Right atrium auricular region (tissue), 2 donors: Measurements from ENCODE around the gene SRP72. TPM values are rescaled to one million over a fixed set of nuclear protein-coding genes. Genes with fewer than 3 reads are reported as not detected.

ENCODE experiments used
- DNase-seq: peaks from one replicate; pipeline ENCODE4 v3.0.0-alpha.2; 2019; ENCODE audit warnings: low spot score
- H3K27ac ChIP-seq, 2 donors: fragments of 200-600 bp; sonication (generic); 1 replicate in 1 of 2; 2 replicates in 1 of 2; pipeline ENCODE4 v1.5.1; 2016 to 2019
- H3K27me3 ChIP-seq, 2 donors: fragments of 200-600 bp; sonication (generic); one replicate each; pipeline versions ENCODE4 v1.5.1 to v1.6.0; 2017 to 2019
- H3K36me3 ChIP-seq: fragments of 200-600 bp; sonication (generic); one replicate; pipeline ENCODE4 v1.5.1; 2016
- H3K4me1 ChIP-seq, 2 donors: fragments of 200-600 bp; sonication (generic); one replicate each; pipeline versions ENCODE4 v1.5.1 to v1.6.0; 2017 to 2019
- H3K4me3 ChIP-seq, 2 donors: fragments of 200-600 bp; sonication (generic); 1 replicate in 1 of 2; 2 replicates in 1 of 2; pipeline ENCODE4 v1.5.1; 2017 to 2019; ENCODE audit warnings: mild to moderate bottlenecking in 1 of 2, moderate library complexity in 1 of 2
- H3K9me3 ChIP-seq, 2 donors: fragments of 200-600 bp; sonication (generic); one replicate each; pipeline ENCODE4 v1.5.1; 2019
- CTCF ChIP-seq, 2 donors: fragments of 200-600 bp; sonication (generic); IDR thresholded peaks; one replicate each; pipeline ENCODE4 v1.5.1; 2019; ENCODE audit warnings: antibody characterized with exemption in 2 of 2
- total RNA-seq, 2 donors: library from RNA; depleted of rRNA; stranded (reverse); fragments of >200 nt; gene quantifications; one replicate each; pipeline ENCODE4 v1.1.0, GENCODE V29; 2016

SRP72 gene
- total RNA-seq, 2 donors from 2014 or later, result 22.1 to 46.3 TPM

- H3K9me3 ChIP-seq, result no peaks in the 10 kb centered on the region
- no peaks in the 10 kb centered on the region for H3K27me3 ChIP-seq
- TF ChIP-seq CTCF (IDR thresholded peaks at IDR 0.05), result no peak
- peak overlapping the region; percentile 48 to 61 for H3K4me3 ChIP-seq
- peaks cover 0 to 12% of the 10 kb centered on the region in 2 donors for H3K4me1 ChIP-seq
- no peaks in the 10 kb centered on the region for H3K36me3 ChIP-seq
- no peak overlapping the region for H3K27ac ChIP-seq
- peak; percentile 82 for DNase-seq
Measured at GRCh38 chr4:56530269-56531148, 63.1 kb downstream of the SRP72 start.

GRCh38 chr4:56531149-56531770 lies 63.8 kb downstream of the SRP72 start:
- Histone ChIP-seq H3K4me3 (peak overlapping the region; percentile 48 to 61), H3K27ac (no peak overlapping the region)
- no peak for TF ChIP-seq CTCF (IDR thresholded peaks at IDR 0.05)

DNA sequence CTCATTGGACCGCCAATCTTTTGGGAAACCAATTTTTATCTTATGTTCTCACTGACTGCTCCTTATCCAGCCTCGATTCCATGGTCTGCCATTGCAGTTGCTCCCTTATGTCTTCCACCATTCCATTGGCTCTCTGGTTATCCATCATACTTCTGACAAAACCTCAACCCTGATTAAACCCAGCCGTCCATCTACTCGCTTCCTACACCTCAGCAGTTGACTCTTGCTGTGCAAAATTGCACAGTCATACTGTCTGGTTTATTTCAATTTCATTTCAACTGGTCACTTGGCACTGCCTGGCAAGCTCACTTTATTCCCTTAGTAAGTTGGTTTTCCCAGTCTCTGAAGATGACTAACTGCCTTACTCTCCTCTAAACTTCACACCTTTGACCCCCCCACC lies 64.4 kb downstream of the SRP72 start:
- Histone ChIP-seq H3K27me3 (no peaks in the 10 kb centered on the region), H3K4me1 (peaks cover 0 to 12% of the 10 kb centered on the region in 2 donors), H3K9me3 (no peaks in the 10 kb centered on the region), H3K4me3 (no peak overlapping the region), H3K36me3 (no peaks in the 10 kb centered on the region), H3K27ac (no peak overlapping the region)
- DNase-seq, result no peak
- TF ChIP-seq CTCF (IDR thresholded peaks at IDR 0.05), result no peak

More at GRCh38 chr4:56531149-56531770, 63.8 kb downstream of the SRP72 start:
- no peak for DNase-seq
- peaks cover 0 to 12% of the 10 kb centered on the region in 2 donors for H3K4me1 ChIP-seq
- no peaks in the 10 kb centered on the region for H3K9me3 ChIP-seq
- H3K36me3 ChIP-seq, result no peaks in the 10 kb centered on the region
- H3K27me3 ChIP-seq, result no peaks in the 10 kb centered on the region

GRCh38 chr4:56532239-56532638 lies 64.8 kb downstream of the SRP72 start:
- H3K4me1 ChIP-seq, result peaks cover 0 to 12% of the 10 kb centered on the region in 2 donors
- TF ChIP-seq CTCF (IDR thresholded peaks at IDR 0.05), result no peak
- H3K4me3 ChIP-seq, result no peak overlapping the region
- no peaks in the 10 kb centered on the region for H3K36me3 ChIP-seq
- no peaks in the 10 kb centered on the region for H3K27me3 ChIP-seq
- H3K27ac ChIP-seq, result no peak overlapping the region
- H3K9me3 ChIP-seq, result no peaks in the 10 kb centered on the region
- DNase-seq, result no peak

- TF ChIP-seq CTCF (IDR thresholded peaks at IDR 0.05), result no peak
- Histone ChIP-seq H3K4me3 (no peak overlapping the region), H3K27ac (no peak overlapping the region), H3K4me1 (peaks cover 0 to 3% of the 10 kb centered on the region in 2 donors), H3K9me3 (no peaks in the 10 kb centered on the region), H3K36me3 (no peaks in the 10 kb centered on the region), H3K27me3 (no peaks in the 10 kb centered on the region)
- no peak for DNase-seq
Measured at GRCh38 chr4:56535915-56536314, 68.5 kb downstream of the SRP72 start.
